ENCODE data around the gene BEX2.

Gene BEX2

GRCh38 chrX:103356858-103357257, 46.1 kb upstream of the BEX2 start:
- DNase-seq, result no peak
- no peak overlapping the region for H2BK5ac ChIP-seq (ENCODE audit: low read depth, low read length, poor library complexity, severe bottlenecking)
- H3K27ac ChIP-seq (ENCODE audit: low read length, poor library complexity, severe bottlenecking), result peak overlapping the region; percentile 88
- H2AFZ ChIP-seq (ENCODE audit: low read depth, low read length), result no peak overlapping the region
- no peak overlapping the region for H4K8ac ChIP-seq (ENCODE audit: low read length)
- no peaks in the 10 kb centered on the region for H3K79me1 ChIP-seq (replicated peaks; ENCODE audit: low read length, poor library complexity, severe bottlenecking)
- no peak overlapping the region for H2BK15ac ChIP-seq (ENCODE audit: low read depth, poor library complexity, severe bottlenecking)
- H3K27me3 ChIP-seq (ENCODE audit: control insufficient read depth in 1 of 2, insufficient read depth in 1 of 2, low read length in 2 of 2), result peaks cover 0 to 7% of the 10 kb centered on the region in 2 experiments
- H3K14ac ChIP-seq (ENCODE audit: low read length in 2 of 2), result no peak overlapping the region
- H3K36me3 ChIP-seq (ENCODE audit: control insufficient read depth in 1 of 2, insufficient read depth in 2 of 2, low read depth in 1 of 2, low read length in 2 of 2), result peaks cover 0 to 10% of the 10 kb centered on the region in 2 experiments
- no peak overlapping the region for H3K23ac ChIP-seq (ENCODE audit: low read length in 2 of 2)
- no peaks in the 10 kb centered on the region for H3K9me3 ChIP-seq (ENCODE audit: control insufficient read depth, low read length)
- H3K9ac ChIP-seq (ENCODE audit: low read length), result peak overlapping the region; percentile 99
- WGBS, result 0% methylated on average over 1 of the region's 13 CpGs
- peaks cover 2% of the 10 kb centered on the region for H3K4me1 ChIP-seq (ENCODE audit: control insufficient read depth, insufficient read depth, low read depth, low read length)
- peak overlapping the region in 1 of 2 experiments; percentile 92 for H3K18ac ChIP-seq (ENCODE audit: low read depth in 1 of 2, low read length in 2 of 2)
- H2AK5ac ChIP-seq (ENCODE audit: low read length, severe bottlenecking), result no peak overlapping the region
- H3K4ac ChIP-seq (ENCODE audit: low read depth in 1 of 2, low read length in 2 of 2), result peak overlapping the region in 1 of 2 experiments; percentile 92
- H3K4me3 ChIP-seq (ENCODE audit: insufficient read depth in 1 of 2, low read depth in 1 of 2, low read length in 2 of 2), result peak overlapping the region; percentile 74 to 89
- no peak overlapping the region for H4K91ac ChIP-seq (ENCODE audit: low read length)
- H2BK120ac ChIP-seq (ENCODE audit: low read depth, low read length), result peak overlapping the region; percentile 13
- H3K4me2 ChIP-seq (ENCODE audit: low read length, poor library complexity, severe bottlenecking), result peak overlapping the region; percentile 35
- H2BK12ac ChIP-seq (ENCODE audit: low read length in 2 of 2), result no peak overlapping the region

DNA sequence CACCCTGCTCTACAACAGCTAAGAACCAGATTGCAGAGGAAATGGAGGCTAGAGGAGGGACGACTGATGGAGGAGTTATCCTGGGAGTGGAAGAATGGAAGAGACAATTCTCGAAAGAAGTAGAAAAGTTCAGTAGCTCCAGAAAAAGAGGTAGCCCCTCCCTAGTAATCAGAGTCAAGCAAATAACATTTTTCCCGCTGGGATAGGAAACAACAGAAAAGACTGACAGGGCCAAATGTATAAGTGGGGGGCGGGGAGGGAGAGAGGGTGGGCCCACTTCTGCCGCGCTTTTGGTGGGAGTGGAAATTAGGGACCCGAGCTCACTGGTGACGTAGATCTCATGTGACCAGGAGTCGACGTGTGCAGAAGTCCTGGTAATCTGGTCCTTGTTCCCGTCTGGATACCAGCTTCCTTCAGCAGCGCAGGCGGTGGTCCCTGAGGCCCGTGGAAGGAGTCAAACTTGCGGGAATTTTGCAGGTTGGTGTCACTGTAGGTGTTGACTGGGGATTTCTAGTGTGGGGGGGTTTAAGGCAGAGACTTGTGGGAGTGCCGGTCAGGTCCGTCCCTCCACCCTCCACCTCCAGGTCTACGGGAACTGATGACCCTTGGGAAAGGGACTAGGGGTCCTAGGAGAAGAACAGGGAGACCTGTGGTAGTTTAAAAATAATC, 45.5 kb upstream of the BEX2 start, which contains the start of gene TCEAL9:
Gene TCEAL9, plus strand, starts transcription at position 377 of the 669 bp plus-strand sequence. CDS start 1,179 bp downstream, outside the sequence.
- peaks cover 0 to 7% of the 10 kb centered on the region in 2 experiments for H3K27me3 ChIP-seq (ENCODE audit: control insufficient read depth in 1 of 2, insufficient read depth in 1 of 2, low read length in 2 of 2)
- 0% methylated on average over 12 of the region's 18 CpGs for WGBS

DNA sequence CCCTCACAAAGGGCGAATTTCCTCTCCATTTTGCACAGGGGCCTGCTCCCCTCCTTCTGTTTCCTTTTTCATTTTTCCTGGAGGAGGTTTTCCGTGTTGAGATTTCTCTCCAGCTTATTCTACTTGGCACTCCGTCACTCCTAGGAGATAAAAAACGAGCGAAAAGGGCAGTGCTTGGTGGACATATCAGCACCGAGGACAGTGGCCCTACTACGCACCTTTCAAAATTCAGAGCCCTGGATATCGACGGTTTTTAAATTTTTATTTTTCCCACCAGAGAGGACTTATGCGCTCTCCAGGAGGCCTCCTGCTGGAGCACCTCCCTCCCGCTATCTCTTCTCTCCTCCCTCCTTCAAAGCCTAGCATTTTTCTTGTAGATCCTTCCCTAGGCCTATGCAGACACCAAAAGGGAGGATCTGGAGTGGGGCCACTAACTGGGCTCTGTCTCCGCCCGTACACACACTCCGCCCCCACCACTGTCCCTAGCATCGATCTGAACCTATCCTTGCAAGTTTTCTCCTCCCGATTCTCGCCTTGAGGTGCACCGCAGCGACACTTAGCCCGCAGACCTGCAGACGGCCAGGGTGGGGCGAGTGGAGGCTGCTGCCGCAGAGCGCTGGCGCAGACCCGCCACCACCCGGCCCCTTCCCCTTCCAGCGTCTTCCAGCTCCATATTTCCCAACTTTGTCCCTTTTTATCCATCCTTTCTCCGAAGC, 37.0 kb upstream of the BEX2 start:
- Histone ChIP-seq H2AK5ac (ENCODE audit: low read length, severe bottlenecking) (no peak overlapping the region), H3K27ac (ENCODE audit: low read length, poor library complexity, severe bottlenecking) (no peak overlapping the region), H3K4me2 (ENCODE audit: low read length, poor library complexity, severe bottlenecking) (no peak overlapping the region), H3K9ac (ENCODE audit: low read length) (no peak overlapping the region), H4K91ac (ENCODE audit: low read length) (no peak overlapping the region), H2BK12ac (ENCODE audit: low read length in 2 of 2) (no peak overlapping the region), H2BK120ac (ENCODE audit: low read depth, low read length) (no peak overlapping the region), H2BK15ac (ENCODE audit: low read depth, poor library complexity, severe bottlenecking) (no peak overlapping the region), H3K14ac (ENCODE audit: low read length in 2 of 2) (no peak overlapping the region), H3K4me1 (ENCODE audit: control insufficient read depth, insufficient read depth, low read depth, low read length) (no peaks in the 10 kb centered on the region), H3K79me1 (replicated peaks; ENCODE audit: low read length, poor library complexity, severe bottlenecking) (no peaks in the 10 kb centered on the region), H3K23ac (ENCODE audit: low read length in 2 of 2) (no peak overlapping the region), H2AFZ (ENCODE audit: low read depth, low read length) (no peak overlapping the region), H2BK5ac (ENCODE audit: low read depth, low read length, poor library complexity, severe bottlenecking) (no peak overlapping the region), H3K4ac (ENCODE audit: low read depth in 1 of 2, low read length in 2 of 2) (no peak overlapping the region), H4K8ac (ENCODE audit: low read length) (no peak overlapping the region), H3K9me3 (ENCODE audit: control insufficient read depth, low read length) (no peaks in the 10 kb centered on the region), H3K27me3 (ENCODE audit: control insufficient read depth in 1 of 2, insufficient read depth in 1 of 2, low read length in 2 of 2) (peaks cover 0 to 30% of the 10 kb centered on the region in 2 experiments), H3K18ac (ENCODE audit: low read depth in 1 of 2, low read length in 2 of 2) (no peak overlapping the region), H3K36me3 (ENCODE audit: control insufficient read depth in 1 of 2, insufficient read depth in 2 of 2, low read depth in 1 of 2, low read length in 2 of 2) (no peaks in the 10 kb centered on the region), H3K4me3 (ENCODE audit: insufficient read depth in 1 of 2, low read depth in 1 of 2, low read length in 2 of 2) (no peak overlapping the region)
- 47% methylated on average over 25 of the region's 29 CpGs for WGBS
- DNase-seq, result no peak

More for the DNA sequence above, 45.5 kb upstream of the BEX2 start, which contains the start of gene TCEAL9:
- peak within 1 kb of the TSS; percentile 25 for H2BK5ac ChIP-seq (ENCODE audit: low read depth, low read length, poor library complexity, severe bottlenecking)
- DNase-seq, result peak; percentile 84
- no peak within 1 kb of the TSS for H2BK12ac ChIP-seq (ENCODE audit: low read length in 2 of 2)
- peak within 1 kb of the TSS in 1 of 2 experiments; percentile 79 for H3K23ac ChIP-seq (ENCODE audit: low read length in 2 of 2)
- peak within 1 kb of the TSS; percentile 99 for H3K9ac ChIP-seq (ENCODE audit: low read length)
- H4K91ac ChIP-seq (ENCODE audit: low read length), result peak within 1 kb of the TSS; percentile 80
- H3K79me1 ChIP-seq (replicated peaks; ENCODE audit: low read length, poor library complexity, severe bottlenecking), result no peaks in the 10 kb centered on the region
- peak within 1 kb of the TSS; percentile 92 to 95 for H3K18ac ChIP-seq (ENCODE audit: low read depth in 1 of 2, low read length in 2 of 2)
- peaks cover 0 to 10% of the 10 kb centered on the region in 2 experiments for H3K36me3 ChIP-seq (ENCODE audit: control insufficient read depth in 1 of 2, insufficient read depth in 2 of 2, low read depth in 1 of 2, low read length in 2 of 2)
- no peaks in the 10 kb centered on the region for H3K9me3 ChIP-seq (ENCODE audit: control insufficient read depth, low read length)
- H3K27ac ChIP-seq (ENCODE audit: low read length, poor library complexity, severe bottlenecking), result peak within 1 kb of the TSS; percentile 88
- peak within 1 kb of the TSS; percentile 41 for H4K8ac ChIP-seq (ENCODE audit: low read length)
- peak within 1 kb of the TSS; percentile 52 for H3K4me2 ChIP-seq (ENCODE audit: low read length, poor library complexity, severe bottlenecking)
- no peak within 1 kb of the TSS for H2BK15ac ChIP-seq (ENCODE audit: low read depth, poor library complexity, severe bottlenecking)
- H2AK5ac ChIP-seq (ENCODE audit: low read length, severe bottlenecking), result peak within 1 kb of the TSS; percentile 70
- peak within 1 kb of the TSS; percentile 74 to 89 for H3K4me3 ChIP-seq (ENCODE audit: insufficient read depth in 1 of 2, low read depth in 1 of 2, low read length in 2 of 2)
- H3K4me1 ChIP-seq (ENCODE audit: control insufficient read depth, insufficient read depth, low read depth, low read length), result peaks cover 2% of the 10 kb centered on the region
- peak within 1 kb of the TSS in 1 of 2 experiments; percentile 92 for H3K4ac ChIP-seq (ENCODE audit: low read depth in 1 of 2, low read length in 2 of 2)
- no peak within 1 kb of the TSS for H2AFZ ChIP-seq (ENCODE audit: low read depth, low read length)
- peak within 1 kb of the TSS; percentile 13 for H2BK120ac ChIP-seq (ENCODE audit: low read depth, low read length)
- H3K14ac ChIP-seq (ENCODE audit: low read length in 2 of 2), result no peak within 1 kb of the TSS

DNA sequence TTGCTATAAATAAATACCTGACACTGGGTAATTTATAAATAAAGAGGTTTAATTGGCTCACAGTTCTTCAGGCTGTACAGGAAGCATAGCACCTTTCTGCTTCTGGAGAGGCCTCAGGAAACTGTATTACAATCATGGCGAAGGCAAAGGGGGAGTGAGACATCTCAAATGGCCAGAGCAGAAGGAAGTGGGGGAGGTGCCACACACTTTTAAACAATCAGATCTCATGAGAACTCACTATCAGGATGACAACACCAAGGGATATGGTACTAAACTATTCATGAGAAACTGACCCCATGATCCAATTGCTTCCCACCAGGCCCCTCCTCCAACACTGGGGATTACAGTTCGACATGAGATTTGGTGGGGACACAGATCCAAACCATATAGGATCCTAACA, 33.8 kb upstream of the BEX2 start:
- Histone ChIP-seq H3K27ac (ENCODE audit: low read length, poor library complexity, severe bottlenecking) (no peak overlapping the region), H3K36me3 (ENCODE audit: control insufficient read depth in 1 of 2, insufficient read depth in 2 of 2, low read depth in 1 of 2, low read length in 2 of 2) (no peaks in the 10 kb centered on the region), H3K14ac (ENCODE audit: low read length in 2 of 2) (no peak overlapping the region), H3K4me2 (ENCODE audit: low read length, poor library complexity, severe bottlenecking) (no peak overlapping the region), H2AK5ac (ENCODE audit: low read length, severe bottlenecking) (no peak overlapping the region), H2BK5ac (ENCODE audit: low read depth, low read length, poor library complexity, severe bottlenecking) (no peak overlapping the region), H2BK120ac (ENCODE audit: low read depth, low read length) (no peak overlapping the region), H3K9ac (ENCODE audit: low read length) (no peak overlapping the region), H3K4me3 (ENCODE audit: insufficient read depth in 1 of 2, low read depth in 1 of 2, low read length in 2 of 2) (no peak overlapping the region), H2BK15ac (ENCODE audit: low read depth, poor library complexity, severe bottlenecking) (no peak overlapping the region), H3K9me3 (ENCODE audit: control insufficient read depth, low read length) (no peaks in the 10 kb centered on the region), H2BK12ac (ENCODE audit: low read length in 2 of 2) (no peak overlapping the region), H3K4me1 (ENCODE audit: control insufficient read depth, insufficient read depth, low read depth, low read length) (no peaks in the 10 kb centered on the region), H4K8ac (ENCODE audit: low read length) (no peak overlapping the region), H2AFZ (ENCODE audit: low read depth, low read length) (no peak overlapping the region), H3K4ac (ENCODE audit: low read depth in 1 of 2, low read length in 2 of 2) (no peak overlapping the region), H3K79me1 (replicated peaks; ENCODE audit: low read length, poor library complexity, severe bottlenecking) (no peaks in the 10 kb centered on the region), H3K18ac (ENCODE audit: low read depth in 1 of 2, low read length in 2 of 2) (no peak overlapping the region), H3K23ac (ENCODE audit: low read length in 2 of 2) (no peak overlapping the region), H3K27me3 (ENCODE audit: control insufficient read depth in 1 of 2, insufficient read depth in 1 of 2, low read length in 2 of 2) (peaks cover 0 to 33% of the 10 kb centered on the region in 2 experiments), H4K91ac (ENCODE audit: low read length) (no peak overlapping the region)
- no peak for DNase-seq
- no CpG with 5 or more reads among the region's 2 CpGs for WGBS

Data from mesenchymal stem cell (in vitro differentiated cells and primary cell).